IMR-90 (cell line): ENCODE results near the gene OR4X1. TPM values are rescaled to one million over a fixed set of nuclear protein-coding genes. Genes with fewer than 3 reads are reported as not detected.

ENCODE experiments used
- ATAC-seq: fragments of 200-7000 bp; cut with Tn5 transposase; 2 replicates; pipeline ENCODE4 v1.9.1; 2020; ENCODE audit warnings: low read depth, mild to moderate bottlenecking, moderate library complexity
- BruUV-seq: library from RNA; stranded (reverse); fragments of 400-500 nt; replicated peaks from 2 replicates; lab custom pipeline; 2021; lab: Mats Ljungman, UMichigan
- CTCF ChIA-PET: fragments of 300-600 bp; formaldehyde crosslinking; extraction: SDS; loops from one replicate; lab custom pipeline; 2021; ENCODE audit warnings: antibody characterized with exemption; lab: Yijun Ruan, JAX
- POLR2A ChIA-PET: fragments of 300-600 bp; sonication (Branson Sonifier 250); formaldehyde crosslinking; loops from one replicate; lab custom pipeline; 2022; ENCODE audit warnings: antibody characterized with exemption; ENCODE audit not compliant: unreplicated experiment; lab: Charles Lee
- DNase-seq: peaks from one replicate; pipeline ENCODE4 v3.0.0; 2013
- H2AFZ ChIP-seq: replicated peaks from 2 replicates; pipeline ENCODE3; 2013; ENCODE audit warnings: low read length, mild to moderate bottlenecking; ENCODE audit not compliant: poor library complexity
- H2AK5ac ChIP-seq: 2 replicates; pipeline ENCODE4 v1.6.1; 2013; ENCODE audit warnings: low read depth, low read length, inconsistent platforms
- H2AK9ac ChIP-seq: replicated peaks from 2 replicates; pipeline ENCODE3; 2013; ENCODE audit warnings: mild to moderate bottlenecking, low read depth, low read length, moderate library complexity; ENCODE audit not compliant: poor library complexity
- H2BK120ac ChIP-seq: 2 replicates; pipeline ENCODE4 v1.6.1; 2013; ENCODE audit warnings: low read depth, low read length, inconsistent platforms
- H2BK15ac ChIP-seq: 3 replicates; pipeline ENCODE4 v1.6.1; 2013; ENCODE audit warnings: low read depth, low read length, inconsistent platforms
- H2BK20ac ChIP-seq: 2 replicates; pipeline ENCODE4 v1.6.1; 2013; ENCODE audit warnings: low read depth, mild to moderate bottlenecking, inconsistent platforms, low read length, moderate library complexity
- H2BK5ac ChIP-seq: 2 replicates; pipeline ENCODE4 v1.6.1; 2013; ENCODE audit warnings: mild to moderate bottlenecking, low read depth, low read length, inconsistent platforms; ENCODE audit not compliant: poor library complexity, severe bottlenecking
- H3K14ac ChIP-seq: replicated peaks from 2 replicates; pipeline ENCODE4 v1.6.1; 2013; ENCODE audit warnings: low read depth, low read length, inconsistent platforms
- H3K18ac ChIP-seq: 2 replicates; pipeline ENCODE4 v1.6.1; 2013; ENCODE audit warnings: low read depth, low read length, control low read depth
- H3K23ac ChIP-seq: 2 replicates; pipeline ENCODE4 v1.6.1; 2013; ENCODE audit warnings: low read depth, low read length, inconsistent platforms
- H3K27ac ChIP-seq: 2 replicates; pipeline ENCODE4 v1.5.1; 2013; ENCODE audit warnings: mild to moderate bottlenecking, control low read depth, low read length; ENCODE audit not compliant: insufficient read depth
- H3K27me3 ChIP-seq: 2 replicates; pipeline ENCODE4 v1.6.1; 2013; ENCODE audit warnings: low read length; ENCODE audit not compliant: control insufficient read depth, insufficient read depth
- H3K36me3 ChIP-seq: 2 replicates; pipeline ENCODE4 v1.6.1; 2013; ENCODE audit warnings: low read length, mixed read lengths; ENCODE audit not compliant: control insufficient read depth, insufficient read depth
- H3K4ac ChIP-seq: 2 replicates; pipeline ENCODE4 v1.6.1; 2013; ENCODE audit warnings: low read depth, low read length, inconsistent platforms
- H3K4me1 ChIP-seq: 2 replicates; pipeline ENCODE4 v1.6.1; 2013; ENCODE audit warnings: low read length, mixed read lengths; ENCODE audit not compliant: control insufficient read depth, insufficient read depth
- H3K4me2 ChIP-seq: 2 replicates; pipeline ENCODE4 v1.6.1; 2013; ENCODE audit warnings: low read depth, mild to moderate bottlenecking, control low read depth, low read length, moderate library complexity
- H3K4me3 ChIP-seq: 2 replicates; pipeline ENCODE4 v1.5.1; 2013; ENCODE audit warnings: low read depth, mild to moderate bottlenecking, control low read depth, low read length, moderate library complexity; ENCODE audit not compliant: insufficient read depth
- H3K56ac ChIP-seq: 2 replicates; pipeline ENCODE4 v1.6.1; 2013; ENCODE audit warnings: low read length, inconsistent platforms; ENCODE audit not compliant: insufficient read depth; ENCODE audit errors: extremely low read depth
- H3K79me1 ChIP-seq, 2 experiments: 2 replicates each; pipeline ENCODE4 v1.6.1; 2013; ENCODE audit warnings: low read length in 2 of 2, inconsistent platforms in 1 of 2, low read depth in 1 of 2
- H3K9ac ChIP-seq: 2 replicates; pipeline ENCODE4 v1.6.1; 2013; ENCODE audit warnings: low read depth, low read length, control low read depth
- H3K9me1 ChIP-seq: 2 replicates; pipeline ENCODE4 v1.6.1; 2013; ENCODE audit warnings: low read length, inconsistent platforms; ENCODE audit not compliant: insufficient read depth
- H3K9me3 ChIP-seq: 2 replicates; pipeline ENCODE4 v1.6.1; 2013; ENCODE audit warnings: low read length; ENCODE audit not compliant: control insufficient read depth, insufficient read depth
- H4K20me1 ChIP-seq: 2 replicates; pipeline ENCODE4 v1.6.1; 2013; ENCODE audit warnings: low read length, inconsistent platforms; ENCODE audit not compliant: insufficient read depth
- H4K5ac ChIP-seq: 2 replicates; pipeline ENCODE4 v1.6.1; 2013; ENCODE audit warnings: mild to moderate bottlenecking, low read depth, low read length, control low read depth
- H4K8ac ChIP-seq, 2 experiments: 2 replicates each; pipeline ENCODE4 v1.6.1; 2013; ENCODE audit warnings: low read depth in 2 of 2, low read length in 2 of 2, control low read depth in 1 of 2, inconsistent platforms in 1 of 2
- H4K91ac ChIP-seq: 2 replicates; pipeline ENCODE4 v1.6.1; 2013; ENCODE audit warnings: low read depth, low read length, inconsistent platforms; ENCODE audit not compliant: insufficient read depth
- CEBPB ChIP-seq: IDR thresholded peaks from 2 replicates; pipeline ENCODE4 v1.6.1; 2012; ENCODE audit warnings: low read depth, low read length, improper control_type of control experiment
- MXI1 ChIP-seq: IDR thresholded peaks from 2 replicates; pipeline ENCODE4 v1.6.1; 2012; ENCODE audit warnings: low read depth, mild to moderate bottlenecking, low read length, moderate library complexity, borderline replicate concordance
- NFE2L2 ChIP-seq: fragments of 150-350 bp; IDR thresholded peaks from 2 replicates; pipeline ENCODE4 v1.6.1; 2016; ENCODE audit warnings: low read depth, mild to moderate bottlenecking, low read length
- POLR2A ChIP-seq: IDR thresholded peaks from 2 replicates; pipeline ENCODE4 v1.6.1; 2012; ENCODE audit warnings: mild to moderate bottlenecking, low read depth, low read length
- RCOR1 ChIP-seq: IDR thresholded peaks from 2 replicates; pipeline ENCODE4 v1.6.1; 2012; ENCODE audit warnings: mild to moderate bottlenecking, low read length, improper control_type of control experiment; ENCODE audit not compliant: insufficient replicate concordance
- RFX5 ChIP-seq: IDR thresholded peaks from 2 replicates; pipeline ENCODE4 v1.8.0; 2012; ENCODE audit warnings: low read depth, mild to moderate bottlenecking, low read length, moderate library complexity
- SMC3 ChIP-seq: fragments of 150-350 bp; IDR thresholded peaks from 2 replicates; pipeline ENCODE4 v1.6.1; 2016; ENCODE audit warnings: low read depth, mild to moderate bottlenecking, antibody characterized with exemption, low read length, moderate library complexity
- dilution Hi-C: fragments of 300-500 bp; cut with HindIII; formaldehyde crosslinking; loops from one replicate; pipeline ENCODE4 v1.14.3; 2018; ENCODE audit warnings: low sequenced_read_pairs; ENCODE audit not compliant: unreplicated experiment
- in situ Hi-C: fragments of 300-500 bp; cut with MboI; formaldehyde crosslinking; loops from 3 replicates; pipeline ENCODE4 v1.14.3; 2019; ENCODE audit warnings: low sequenced_read_pairs, inconsistent platforms, mixed read lengths
- intact Hi-C: fragments of 100-400 bp; cut with micrococcal nuclease; formaldehyde crosslinking; loops from 2 replicates; pipeline ENCODE4 v1.10.0; 2022
- polyA plus RNA-seq, 3 experiments: library from polyadenylated mRNA; depleted of rRNA; stranded (reverse); fragments of >200 nt; gene quantifications; 2 replicates each; pipeline ENCODE4 v1.2.3, GENCODE V29; 2012; ENCODE audit warnings: low replicate concordance in 1 of 3
- total RNA-seq: library from RNA; depleted of rRNA; stranded (reverse); fragments of >200 nt; gene quantifications from 2 replicates; pipeline ENCODE4 v1.2.3, GENCODE V29; 2012

The OR4X1 gene
- total and polyA plus RNA-seq, 2 of the 4 experiments (the other 2 are of a cell fraction), result not detected

DNA sequence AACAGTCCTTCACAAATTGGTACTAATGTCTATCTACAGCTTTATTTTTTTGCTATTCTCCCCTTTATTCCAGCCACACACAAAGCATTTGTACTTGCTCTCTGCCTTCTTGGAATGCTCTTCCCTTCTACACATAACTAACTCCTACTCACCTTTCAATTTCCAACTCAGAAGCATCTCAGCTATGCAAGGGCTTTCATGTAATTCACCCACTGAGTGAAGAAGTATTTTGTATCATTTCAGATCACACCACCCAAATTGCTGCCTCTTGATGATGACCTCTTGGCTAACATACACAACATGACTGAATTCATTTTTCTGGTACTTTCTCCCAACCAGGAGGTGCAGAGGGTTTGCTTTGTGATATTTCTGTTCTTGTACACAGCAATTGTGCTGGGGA lies 18.9 kb upstream of the OR4X1 start, which contains the start of gene OR4X2:
TSS of gene OR4X2 (plus strand) at position 301 of the 400 bp plus-strand sequence. CDS start at position 301, 0 bp downstream.
- Histone ChIP-seq H3K9ac (no peak within 1 kb of the TSS), H2BK15ac (no peak within 1 kb of the TSS), H2BK120ac (no peak within 1 kb of the TSS), H3K4me2 (no peak within 1 kb of the TSS), H3K27ac (no peak within 1 kb of the TSS), H3K27me3 (no peaks in the 10 kb centered on the region), H3K18ac (no peak within 1 kb of the TSS), H3K4ac (no peak within 1 kb of the TSS), H3K36me3 (no peaks in the 10 kb centered on the region), H3K23ac (no peak within 1 kb of the TSS), H3K4me1 (no peaks in the 10 kb centered on the region), H3K79me1 (no peaks in the 10 kb centered on the region), H4K20me1 (no peaks in the 10 kb centered on the region), H2BK20ac (no peak within 1 kb of the TSS), H3K56ac (no peak within 1 kb of the TSS), H2AFZ (no peak within 1 kb of the TSS), H4K5ac (no peak within 1 kb of the TSS), H4K8ac (no peak within 1 kb of the TSS), H2AK9ac (no peak within 1 kb of the TSS), H2BK5ac (no peak within 1 kb of the TSS), H3K4me3 (no peak within 1 kb of the TSS), H3K14ac (no peak within 1 kb of the TSS), H3K9me1 (no peaks in the 10 kb centered on the region), H2AK5ac (no peak within 1 kb of the TSS), H4K91ac (no peak within 1 kb of the TSS), H3K9me3 (0 out of 2 replicates have a peak, but pooled peaks cover 2% of the 10 kb centered on the region)
- intact Hi-C loops, result no loop called here
- ChIA-PET CTCF (no interaction called here), POLR2A (no interaction called here)
- no TSS peak for BruUV-seq
- ATAC-seq (no peak), DNase-seq (no peak)
- no peak for TF ChIP-seq CEBPB
- no peak for TF ChIP-seq POLR2A
- no peak for TF ChIP-seq MXI1
- no peak for TF ChIP-seq RFX5
- no peak for TF ChIP-seq SMC3
- TF ChIP-seq NFE2L2, result no peak
- TF ChIP-seq RCOR1, result no peak
- in situ Hi-C loops, result no loop called here
- dilution Hi-C loops, result no loop called here
